ENCODE data around the gene GOLGA6L1.
"Not testable (repeated sequence)": the region's sequence is repeated elsewhere in the genome, so short reads cannot be mapped to it uniquely, and the experiment has no call there.

GOLGA6L1 gene

GRCh38 chr15:23136722-23137121 is at the start of gene GOLGA6L1:
GOLGA6L1 (minus strand) TSS chr15:23136822; CDS start chr15:23136731, 91 bp downstream.
- not testable (repeated sequence) for DNase-seq

DNA sequence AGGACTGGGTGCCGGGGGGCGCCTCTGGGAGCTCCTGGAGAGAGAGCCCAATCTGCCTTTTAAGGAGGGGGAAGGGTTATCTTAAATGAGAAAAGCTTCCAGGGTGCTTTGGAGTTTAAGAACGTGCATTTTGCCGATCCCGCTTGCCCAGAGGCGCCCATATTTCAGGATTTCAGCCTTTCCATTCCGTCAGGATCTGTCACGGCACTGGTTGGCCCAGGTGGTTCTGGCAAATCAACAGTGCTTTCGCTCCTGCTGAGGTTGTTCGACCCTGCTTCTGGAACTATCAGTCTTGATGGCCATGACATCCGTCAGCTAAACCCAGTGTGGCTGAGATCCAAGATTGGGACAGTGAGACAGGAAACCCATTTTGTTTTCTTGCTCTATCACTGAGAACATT is 44.6 kb upstream of the GOLGA6L1 start:
- not testable (repeated sequence) for DNase-seq

DNA sequence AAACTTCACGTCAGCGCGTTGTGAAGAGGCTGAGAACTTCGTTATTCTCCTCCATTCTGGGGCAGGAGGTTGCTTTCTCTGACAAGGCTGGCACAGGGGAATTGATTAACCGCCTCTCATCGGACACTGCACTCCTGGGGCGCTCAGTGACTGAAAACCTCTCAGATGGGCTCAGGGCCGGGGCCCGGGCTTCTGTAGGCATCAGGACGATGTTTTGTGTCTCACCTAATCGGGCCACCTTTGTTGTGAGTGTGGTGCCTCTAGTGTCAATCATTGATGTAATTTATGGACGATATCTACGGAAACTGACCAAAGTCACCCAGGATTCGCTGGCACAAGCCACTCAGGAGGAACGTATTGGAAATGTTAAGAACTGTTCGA is 43.9 kb upstream of the GOLGA6L1 start:
- DNase-seq: not testable (repeated sequence)

GRCh38 chr15:23179768-23180546 is 43.3 kb upstream of the GOLGA6L1 start:
- not testable (repeated sequence) for DNase-seq

DNA sequence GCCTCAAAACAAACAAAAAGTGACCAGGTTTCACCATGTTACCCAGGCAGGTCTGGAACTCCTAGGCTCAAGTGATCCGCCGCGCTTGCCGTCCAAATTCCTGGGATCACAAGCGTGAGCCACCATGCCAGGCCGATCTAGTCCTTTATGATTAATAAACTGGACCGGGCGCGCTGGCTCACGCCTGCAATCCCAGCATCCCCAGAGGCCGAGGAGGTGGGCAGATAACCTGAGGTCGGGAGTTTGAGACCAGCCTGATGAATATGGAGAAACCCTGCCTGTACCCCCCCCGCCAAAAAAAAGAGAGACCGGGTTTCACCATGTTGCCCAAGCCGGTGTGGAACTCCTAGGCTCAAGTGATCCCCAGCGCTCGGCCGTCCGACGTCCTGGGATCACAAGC is 40.1 kb upstream of the GOLGA6L1 start:
- DNase-seq: not testable (repeated sequence)

- DNase-seq: not testable (repeated sequence)
Observed at GRCh38 chr15:23175606-23176005, 39.0 kb upstream of the GOLGA6L1 start.

- not testable (repeated sequence) for DNase-seq
Observed at GRCh38 chr15:23174609-23175140, 38.1 kb upstream of the GOLGA6L1 start.

DNA sequence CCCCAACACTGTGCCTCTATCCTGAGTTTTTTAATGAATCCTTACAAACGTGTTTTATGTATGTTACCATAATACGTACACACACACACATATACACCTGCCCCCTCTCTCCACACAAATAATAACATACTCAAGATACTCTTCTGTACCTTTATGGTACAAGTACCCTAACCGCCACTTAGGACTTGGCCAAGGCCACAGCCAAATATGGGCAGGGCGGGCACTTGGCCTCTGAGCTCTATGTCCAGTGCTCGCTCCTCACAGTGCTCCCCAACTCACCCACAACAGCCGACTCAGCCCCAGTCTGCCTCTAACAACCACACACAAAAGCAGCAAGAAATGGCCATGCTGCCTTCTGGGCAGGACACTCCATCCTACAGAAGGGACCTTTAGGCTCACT is 3.8 kb downstream of the GOLGA6L1 start:
- not testable (repeated sequence) for DNase-seq

DNA sequence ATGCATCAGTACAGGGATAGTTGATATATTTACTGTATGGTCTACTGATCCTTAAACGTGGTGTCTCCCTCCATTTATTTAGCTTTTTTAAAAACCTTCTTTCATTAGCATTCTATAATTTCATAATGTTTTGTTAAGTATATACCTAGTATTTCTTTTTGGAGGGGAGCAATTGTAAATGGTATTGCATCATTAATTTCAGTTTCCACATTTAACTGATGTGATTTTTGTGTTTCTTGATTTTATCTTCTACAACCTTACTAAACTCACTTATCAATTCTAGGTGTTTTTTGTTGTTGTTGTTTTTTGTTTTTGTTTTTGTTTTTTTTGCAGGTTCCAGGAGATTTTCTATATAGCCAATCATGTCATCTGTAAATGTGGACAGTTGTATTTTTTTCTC is 18.4 kb downstream of the GOLGA6L1 start:
- DNase-seq: no peak

GRCh38 chr15:23095796-23096195 is 40.8 kb downstream of the GOLGA6L1 start:
- no peak for DNase-seq

GRCh38 chr15:23083115-23083514 is 53.5 kb downstream of the GOLGA6L1 start:
- DNase-seq: no peak

DNA sequence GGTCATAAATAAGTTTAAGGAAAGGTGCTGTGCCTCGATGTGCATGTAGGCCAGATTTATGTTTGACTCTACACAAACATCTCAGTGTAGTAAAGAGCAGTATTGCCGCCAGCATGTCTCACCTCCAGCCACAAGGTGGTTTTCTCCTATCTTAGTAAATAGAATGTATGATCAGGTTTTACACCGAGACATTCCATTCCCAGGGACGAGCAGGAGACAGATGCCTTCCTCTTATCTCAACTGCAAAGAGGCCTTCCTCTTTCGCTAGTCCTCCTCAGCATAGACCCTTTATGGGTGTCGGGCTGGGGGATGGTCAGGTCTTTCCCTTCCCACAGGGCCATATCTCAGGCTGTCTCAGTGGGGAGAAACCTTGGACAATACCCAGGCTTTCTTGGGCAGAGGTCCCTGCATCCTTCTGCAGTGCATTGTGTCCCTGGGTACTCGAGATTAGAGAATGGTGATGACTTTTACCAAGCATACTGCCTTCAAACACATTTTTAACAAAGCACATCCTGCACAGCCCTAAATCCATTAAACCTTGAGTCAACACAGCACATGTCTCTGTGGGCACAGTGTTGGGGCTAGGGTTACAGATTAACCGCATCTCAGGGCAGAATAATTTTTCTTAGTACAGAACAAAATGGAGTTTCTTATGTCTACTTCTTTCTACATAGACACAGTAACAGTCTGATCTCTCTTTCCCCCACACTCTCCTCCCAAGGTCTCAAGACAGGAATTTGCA is 54.5 kb downstream of the GOLGA6L1 start:
- not testable (repeated sequence) for DNase-seq

GRCh38 chr15:23081271-23081670 is 55.4 kb downstream of the GOLGA6L1 start:
- DNase-seq: no peak

- DNase-seq: no peak
Observed at GRCh38 chr15:23079766-23080165, 56.9 kb downstream of the GOLGA6L1 start.
